HL-60 (cell line): ENCODE data around the gene IL17RA.

Experiments used
- DNase-seq, 2 experiments: peaks; one replicate each; pipeline ENCODE4 v3.0.0-alpha.2; 2010 to 2020; ENCODE audit warnings: low read depth in 1 of 2, low spot score in 1 of 2
- H3K27ac ChIP-seq: fragments of 250-450 bp; sonication (Bioruptor Pico); replicated peaks from 2 replicates; pipeline ENCODE4 v1.5.1; 2020; ENCODE audit warnings: mild to moderate bottlenecking, moderate library complexity
- H3K27me3 ChIP-seq: fragments of 250-450 bp; sonication (Bioruptor Pico); 2 replicates; pipeline ENCODE4 v1.5.1; 2021; ENCODE audit warnings: mild to moderate bottlenecking, moderate library complexity; ENCODE audit not compliant: insufficient read depth, poor library complexity, severe bottlenecking
- H3K4me3 ChIP-seq: replicated peaks from 2 replicates; pipeline ENCODE4 v1.5.1; 2011; ENCODE audit warnings: mild to moderate bottlenecking, control low read depth, low read length; ENCODE audit not compliant: insufficient read depth
- CTCF ChIP-seq: IDR thresholded peaks from one replicate; pipeline ENCODE4 v1.5.1; 2011; ENCODE audit warnings: low read length, control low read depth, inconsistent platforms; ENCODE audit not compliant: insufficient read depth
- GABPA ChIP-seq: IDR thresholded peaks from 2 replicates; pipeline ENCODE4 v1.6.1; 2012; ENCODE audit warnings: low read depth
- POLR2AphosphoS5 ChIP-seq: IDR thresholded peaks from 2 replicates; pipeline ENCODE4 v1.6.1; 2012; ENCODE audit warnings: low read depth
- REST ChIP-seq: IDR thresholded peaks from 2 replicates; pipeline ENCODE4 v1.6.1; 2012; ENCODE audit warnings: low read depth; ENCODE audit not compliant: insufficient replicate concordance
- SPI1 ChIP-seq: IDR thresholded peaks from 2 replicates; pipeline ENCODE4 v1.6.1; 2012; ENCODE audit warnings: low read depth, mild to moderate bottlenecking, borderline replicate concordance

IL17RA gene

GRCh38 chr22:17117890-17118289, 33.1 kb downstream of the IL17RA start:
- no peak overlapping the region for H3K4me3 ChIP-seq
- H3K27me3 ChIP-seq: peaks cover 6% of the 10 kb centered on the region
- no peak for TF ChIP-seq GABPA
- TF ChIP-seq POLR2AphosphoS5: no peak
- TF ChIP-seq SPI1: peak; percentile 50; the same call in 1 of the 2 replicates
- TF ChIP-seq CTCF: no peak
- TF ChIP-seq REST: peak; percentile 49
- peak overlapping the region; percentile 52 for H3K27ac ChIP-seq
- DNase-seq: peak in 1 of 2 experiments; percentile 33

- H3K27me3 ChIP-seq: peaks cover 6% of the 10 kb centered on the region
Observed at GRCh38 chr22:17118342-17118741, 33.5 kb downstream of the IL17RA start.

More at GRCh38 chr22:17118342-17118741, 33.5 kb downstream of the IL17RA start:
- Histone ChIP-seq H3K4me3 (no peak overlapping the region), H3K27ac (peak overlapping the region; percentile 52; the same call in 1 of the 2 replicates)
- no peak for TF ChIP-seq POLR2AphosphoS5
- TF ChIP-seq CTCF: no peak
- TF ChIP-seq REST: no peak
- no peak for TF ChIP-seq GABPA
- TF ChIP-seq SPI1: no peak
- no peak for DNase-seq
